Testis (tissue), 3 donors: Measurements from ENCODE around the gene TNK2. TPM values are rescaled to one million over a fixed set of nuclear protein-coding genes. Genes with fewer than 3 reads are reported as not detected.
A peak's percentile ranks its signal among the peaks of the same experiment; 100 is the strongest.

ENCODE experiments used
- DNase-seq: peaks from one replicate; pipeline ENCODE4 v3.0.0-alpha.2; 2019
- H3K27ac ChIP-seq, 2 donors: fragments of 200-600 bp; sonication (generic); one replicate each; pipeline ENCODE4 v1.5.1; 2019
- H3K27me3 ChIP-seq: fragments of 200-600 bp; sonication (generic); one replicate; pipeline ENCODE4 v1.5.1; 2019
- H3K36me3 ChIP-seq: fragments of 200-600 bp; sonication (generic); one replicate; pipeline ENCODE4 v1.5.1; 2017; ENCODE audit warnings: low read depth; ENCODE audit errors: missing control alignments
- H3K4me1 ChIP-seq: fragments of 200-600 bp; sonication (generic); one replicate; pipeline ENCODE4 v1.5.1; 2019
- H3K4me3 ChIP-seq, 2 donors: fragments of 200-600 bp; sonication (generic); one replicate each; pipeline ENCODE4 v1.5.1; 2017 to 2019
- H3K9me3 ChIP-seq: fragments of 200-600 bp; sonication (generic); one replicate; pipeline ENCODE4 v1.5.1; 2017
- CTCF ChIP-seq, 3 experiments: fragments of 450-650 bp in 2 of 3; fragments of 200-600 bp in 1 of 3; sonication (generic) in 1 of 3; IDR thresholded peaks; one replicate each; pipeline ENCODE4 v1.5.1; 2016 to 2019; ENCODE audit warnings: antibody characterized with exemption in 3 of 3, mild to moderate bottlenecking in 2 of 3, moderate library complexity in 1 of 3
- POLR2A ChIP-seq: fragments of 450-650 bp; IDR thresholded peaks from one replicate; pipeline ENCODE4 v1.6.1; 2017; ENCODE audit warnings: antibody characterized with exemption, mild to moderate bottlenecking, moderate library complexity
- WGBS, 2 donors: methylation state at CpG; one replicate each; pipeline ENCODE4 v1.1.5; 2018; 5-methylcytosine and 5-hydroxymethylcytosine counted together
- intact Hi-C: fragments of 100-400 bp; cut with DNase I; formaldehyde crosslinking; loops from one replicate; pipeline ENCODE4 v1.15.1; 2023; ENCODE audit warnings: low total_unique reads
- polyA plus RNA-seq: library from polyadenylated mRNA; stranded (reverse); fragments of 350-450 nt; fragmentation: Illumina TruSeq; extraction: RNeasy Lipid Tissue Mini Kit (QIAGEN cat#74804); gene quantifications from one replicate; pipeline ENCODE4 v1.2.3, GENCODE V29; 2014; ENCODE audit warnings: low read depth, low replicate concordance; ENCODE audit not compliant: insufficient read depth
- total RNA-seq, 2 donors: library from RNA; depleted of rRNA; stranded (reverse); fragments of >200 nt; gene quantifications; one replicate each; pipeline ENCODE4 v1.2.3, GENCODE V29; 2016

Gene TNK2
- total and polyA plus RNA-seq, 3 donors from 2014 or later = 43.9 to 71.6 (median 71.4) TPM

DNA sequence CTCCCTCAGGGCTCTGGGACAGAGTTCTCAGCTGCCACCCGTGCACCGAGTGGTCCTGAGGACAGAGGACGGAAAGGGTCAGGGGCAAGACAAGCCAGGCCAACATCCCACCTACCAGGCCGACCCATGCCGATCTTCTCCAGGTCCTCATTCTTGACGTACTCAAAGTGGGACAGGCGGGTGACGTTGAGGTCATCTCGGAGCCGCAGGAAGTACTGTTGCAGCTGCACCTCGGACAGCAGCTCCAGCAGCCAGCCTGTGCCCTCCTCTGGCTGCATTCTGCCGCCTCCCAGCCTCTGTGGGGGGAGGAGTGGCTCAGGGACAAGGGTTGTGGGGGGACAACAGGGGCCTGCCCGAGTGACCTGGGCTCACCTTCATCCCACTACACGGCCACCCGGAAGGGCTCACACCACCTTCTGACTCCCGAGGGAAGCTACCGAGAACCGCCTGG lies 20.0 kb downstream of the TNK2 start:
- intact Hi-C loops = no loop called here

GRCh38 chr3:195887670-195888069 lies 20.7 kb downstream of the TNK2 start:
- no peaks in the 10 kb centered on the region for H3K9me3 ChIP-seq
- H3K27me3 ChIP-seq = no peaks in the 10 kb centered on the region
- no peaks in the 10 kb centered on the region for H3K36me3 ChIP-seq
- intact Hi-C loops = no loop called here
- DNase-seq = no peak
- no peak overlapping the region for H3K27ac ChIP-seq
- no peak overlapping the region for H3K4me3 ChIP-seq
- TF ChIP-seq CTCF (IDR thresholded peaks at IDR 0.05) = no peak
- TF ChIP-seq POLR2A = no peak
- H3K4me1 ChIP-seq = peaks cover 21% of the 10 kb centered on the region
- WGBS, 2 donors = 87 to 88% methylated on average over 36 of the region's 36 CpGs

More for the DNA sequence above, 20.0 kb downstream of the TNK2 start:
- TF ChIP-seq POLR2A (no peak), CTCF (IDR thresholded peaks at IDR 0.05) (no peak)
- no peak for DNase-seq
- Histone ChIP-seq H3K4me3 (no peak overlapping the region), H3K27me3 (no peaks in the 10 kb centered on the region), H3K9me3 (no peaks in the 10 kb centered on the region), H3K27ac (no peak overlapping the region), H3K36me3 (no peaks in the 10 kb centered on the region), H3K4me1 (peaks cover 28% of the 10 kb centered on the region)
- 94 to 96% methylated on average over 10 to 18 of the region's 18 CpGs for WGBS, 2 donors

- no peak for TF ChIP-seq POLR2A
- no peak for TF ChIP-seq CTCF (IDR thresholded peaks at IDR 0.05)
- no peaks in the 10 kb centered on the region for H3K36me3 ChIP-seq
- no peaks in the 10 kb centered on the region for H3K27me3 ChIP-seq
- H3K27ac ChIP-seq = peak overlapping the region in 1 of 2 donors; percentile 66
- DNase-seq = no peak
- no peak overlapping the region for H3K4me3 ChIP-seq
- H3K9me3 ChIP-seq = no peaks in the 10 kb centered on the region
- H3K4me1 ChIP-seq = peaks cover 9% of the 10 kb centered on the region
- intact Hi-C loops = no loop called here
- 84 to 85% methylated on average over 25 to 34 of the region's 34 CpGs for WGBS, 2 donors
Measured at GRCh38 chr3:195886181-195887141, 21.9 kb downstream of the TNK2 start.

- Histone ChIP-seq H3K4me1 (peaks cover 8% of the 10 kb centered on the region), H3K9me3 (no peaks in the 10 kb centered on the region), H3K27me3 (no peaks in the 10 kb centered on the region), H3K36me3 (no peaks in the 10 kb centered on the region), H3K4me3 (no peak overlapping the region), H3K27ac (peak overlapping the region in 1 of 2 donors; percentile 11)
- DNase-seq = no peak
- intact Hi-C loops = no loop called here
- WGBS, 2 donors = 53 to 80% methylated on average over 15 to 25 of the region's 25 CpGs
- no peak for TF ChIP-seq CTCF (IDR thresholded peaks at IDR 0.05)
- TF ChIP-seq POLR2A = no peak
Measured at GRCh38 chr3:195885036-195885891, 23.1 kb downstream of the TNK2 start.
